T-helper 17 cell (primary cell): ENCODE measurements around the gene BICD1. TPM values are rescaled to one million over a fixed set of nuclear protein-coding genes. Genes with fewer than 3 reads are reported as not detected.
A peak's percentile ranks its signal among the peaks of the same experiment; 100 is the strongest.

Experiments
- ATAC-seq: fragments of 150-1000 bp; cut with Tn5 transposase; 2 replicates; pipeline ENCODE4 v1.10.0; 2021; ENCODE audit warnings: mild to moderate bottlenecking, moderate library complexity
- DNase-seq, 3 donors: peaks; one replicate each; pipeline versions ENCODE4 v3.0.0 to v3.0.0-alpha.2; 2020 to 2021
- H3K9me3 ChIP-seq: one replicate; pipeline ENCODE4 v1.7.0; 2013; ENCODE audit warnings: low read length, mild to moderate bottlenecking; ENCODE audit not compliant: control insufficient read depth, poor library complexity, severe bottlenecking
- H3K27ac Mint-ChIP-seq: one replicate; pipeline ENCODE4 v1.8.0; 2022; ENCODE audit warnings: mild to moderate bottlenecking, moderate library complexity, mixed read lengths
- H3K27me3 Mint-ChIP-seq: one replicate; pipeline ENCODE4 v1.8.0; 2022; ENCODE audit warnings: mixed read lengths
- H3K36me3 Mint-ChIP-seq: one replicate; pipeline ENCODE4 v1.8.0; 2022; ENCODE audit warnings: low read depth, mixed read lengths
- H3K4me1 Mint-ChIP-seq: one replicate; pipeline ENCODE4 v1.8.0; 2022; ENCODE audit warnings: mild to moderate bottlenecking, mixed read lengths
- H3K4me3 Mint-ChIP-seq: one replicate; pipeline ENCODE4 v1.8.0; 2022; ENCODE audit warnings: mild to moderate bottlenecking, moderate library complexity, mixed read lengths
- total RNA-seq, 4 donors: library from RNA in 2 of 4; stranded (reverse) in 2 of 4; gene quantifications; one replicate each; pipeline ENCODE4 v1.2.3 and lab custom pipeline; 2022 to 2026

The BICD1 gene
- total RNA-seq, 2 donors from 2014 or later = 10.5 to 15.8 TPM

DNA sequence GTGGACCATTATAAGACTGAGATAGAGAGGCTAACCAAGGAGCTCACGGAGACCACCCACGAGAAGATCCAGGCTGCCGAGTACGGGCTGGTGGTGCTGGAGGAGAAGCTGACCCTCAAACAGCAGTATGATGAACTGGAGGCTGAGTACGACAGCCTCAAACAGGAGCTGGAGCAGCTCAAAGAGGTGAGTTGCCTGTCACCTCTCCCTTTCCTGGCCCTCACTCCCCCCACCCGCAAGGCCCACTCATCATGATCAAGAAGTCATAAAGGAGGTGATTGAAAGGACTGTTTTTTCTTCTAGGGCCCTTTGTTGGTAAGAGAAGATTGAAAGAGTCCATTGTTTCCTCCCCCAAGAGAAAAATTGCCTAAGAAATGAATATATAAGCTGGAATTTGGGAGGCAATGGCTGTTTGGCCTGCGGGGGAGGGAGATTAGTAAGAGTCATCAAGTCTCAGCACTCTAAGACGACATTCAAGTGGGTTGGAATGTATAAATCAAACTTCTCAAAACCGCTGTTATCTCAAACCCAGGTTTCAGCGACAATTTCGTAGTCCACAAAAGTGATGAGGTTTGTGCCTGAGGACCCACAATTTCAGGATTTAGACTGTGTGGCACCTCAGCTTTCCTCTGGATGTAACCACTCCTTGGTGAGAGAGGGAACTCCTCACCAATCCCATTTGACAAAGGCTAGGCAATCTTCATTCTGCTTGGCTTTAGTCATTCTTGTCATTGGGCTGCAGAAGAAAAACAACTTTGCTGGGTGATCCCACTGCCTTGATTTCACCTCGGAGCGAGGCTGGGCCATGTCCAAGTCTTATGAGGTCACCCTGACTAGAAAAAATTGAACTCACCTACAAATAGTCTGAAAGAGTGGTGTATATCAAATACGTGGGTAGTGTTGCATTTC lies 966 bp downstream of the BICD1 start:
- H3K27me3 Mint-ChIP-seq = no peaks in the 10 kb centered on the region
- ATAC-seq (peak; percentile 1), DNase-seq (no peak)
- no peaks in the 10 kb centered on the region for H3K9me3 ChIP-seq
- peak overlapping the region; percentile 92 for H3K27ac Mint-ChIP-seq
- H3K36me3 Mint-ChIP-seq = peaks cover 2% of the 10 kb centered on the region
- H3K4me3 Mint-ChIP-seq = peak overlapping the region; percentile 98
- peaks cover 29% of the 10 kb centered on the region for H3K4me1 Mint-ChIP-seq

DNA sequence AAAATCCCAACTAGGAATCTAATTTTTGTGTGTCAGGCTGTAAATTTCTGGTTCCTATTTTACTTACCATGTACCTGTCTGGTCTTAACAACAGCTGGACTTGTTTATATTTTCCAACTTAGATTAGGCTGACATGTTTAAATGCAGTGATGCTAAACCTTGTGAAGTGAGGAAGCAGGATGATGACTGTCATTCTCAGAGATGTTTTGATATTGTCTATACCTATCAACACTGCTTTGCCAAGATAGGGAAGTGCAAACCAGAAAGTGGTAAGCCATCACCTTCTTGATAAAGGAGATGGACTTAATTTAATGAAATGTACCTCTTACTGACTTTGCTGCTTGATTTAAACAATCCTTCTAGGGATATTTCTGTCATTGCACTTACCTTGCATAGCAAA lies 2.1 kb downstream of the BICD1 start:
- H3K4me1 Mint-ChIP-seq = peaks cover 30% of the 10 kb centered on the region
- DNase-seq = no peak
- no peak for ATAC-seq
- no peaks in the 10 kb centered on the region for H3K27me3 Mint-ChIP-seq
- no peaks in the 10 kb centered on the region for H3K9me3 ChIP-seq
- H3K4me3 Mint-ChIP-seq = peak overlapping the region; percentile 36
- H3K27ac Mint-ChIP-seq = peak overlapping the region; percentile 49
- peaks cover 2% of the 10 kb centered on the region for H3K36me3 Mint-ChIP-seq

DNA sequence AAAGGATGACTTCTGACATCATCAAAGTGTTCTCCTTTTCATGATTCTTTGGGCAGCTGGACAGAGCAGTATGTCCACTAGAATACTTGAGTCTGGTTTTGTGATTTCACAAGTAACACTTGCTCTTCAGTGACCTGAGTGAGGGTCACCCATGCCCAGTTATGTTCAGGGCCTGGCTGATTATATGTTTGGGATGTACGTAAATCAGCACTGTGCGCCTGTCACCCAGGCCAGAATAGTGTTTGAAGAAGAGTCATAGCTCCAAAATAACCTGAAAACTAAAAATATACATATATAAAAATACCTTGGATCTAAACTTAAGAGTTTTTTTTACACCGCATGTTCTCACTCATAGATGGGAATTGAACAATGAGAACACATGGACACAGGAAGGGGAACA lies 3.8 kb downstream of the BICD1 start:
- no peaks in the 10 kb centered on the region for H3K27me3 Mint-ChIP-seq

DNA sequence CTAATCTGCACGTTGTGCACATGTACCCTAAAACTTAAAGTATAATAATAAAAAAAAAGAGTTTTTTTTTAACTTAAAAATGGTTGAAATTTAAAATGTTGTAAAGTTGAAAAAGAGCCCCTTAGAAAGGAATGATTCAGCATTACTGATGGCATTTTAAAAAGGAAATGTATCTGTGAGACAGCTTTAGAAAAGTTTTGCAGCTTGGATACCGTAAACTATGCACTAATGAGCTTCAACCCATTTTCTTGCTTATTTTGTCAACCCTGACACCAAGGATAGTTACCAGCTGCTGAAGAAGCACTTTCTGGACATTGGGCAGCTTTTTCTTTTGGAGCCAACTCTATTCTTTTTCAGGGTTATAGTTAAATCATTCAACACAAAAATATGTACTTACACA lies 4.3 kb downstream of the BICD1 start:
- H3K27ac Mint-ChIP-seq = no peak overlapping the region

More for the DNA sequence above, 3.8 kb downstream of the BICD1 start:
- no peak for ATAC-seq
- Mint-ChIP-seq H3K4me1 (peaks cover 29% of the 10 kb centered on the region), H3K27ac (no peak overlapping the region), H3K4me3 (no peak overlapping the region), H3K36me3 (peaks cover 2% of the 10 kb centered on the region)
- no peaks in the 10 kb centered on the region for H3K9me3 ChIP-seq
- no peak for DNase-seq

DNA sequence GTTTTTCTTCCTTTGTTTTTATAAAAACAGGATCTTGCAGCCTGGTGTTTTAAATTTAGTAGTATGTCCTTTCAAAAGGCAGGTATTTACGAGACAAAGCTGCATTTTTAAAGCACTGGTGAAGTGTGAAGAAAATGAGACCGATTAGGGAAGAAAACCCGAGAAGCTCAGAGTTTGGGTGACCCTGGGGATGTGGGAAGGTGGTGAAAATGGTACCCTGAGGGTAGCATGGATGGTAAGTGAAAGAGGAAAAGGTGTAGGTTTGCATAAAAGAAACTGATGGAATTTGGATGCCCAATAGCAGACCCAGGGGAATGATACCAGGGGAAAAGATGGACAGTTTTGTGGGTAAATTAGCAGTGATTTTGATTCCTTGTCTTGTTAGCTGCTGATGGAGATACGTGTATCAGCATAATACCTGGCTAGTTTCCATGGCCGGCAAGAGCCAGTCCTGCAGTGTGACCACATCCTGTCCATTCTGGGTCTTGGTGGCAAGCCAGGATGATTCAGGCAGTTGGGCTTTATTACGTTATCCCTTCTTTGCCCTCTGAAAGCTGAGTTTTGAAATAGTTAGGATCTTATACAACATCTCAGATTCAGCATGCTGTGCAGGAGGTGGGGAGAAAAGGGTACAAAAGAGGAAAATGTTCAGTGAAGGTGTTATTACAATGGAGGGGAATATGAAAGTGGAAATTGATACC lies 8.9 kb downstream of the BICD1 start:
- no peaks in the 10 kb centered on the region for H3K36me3 Mint-ChIP-seq
- peaks cover 18% of the 10 kb centered on the region for H3K4me1 Mint-ChIP-seq
- no peak overlapping the region for H3K27ac Mint-ChIP-seq
- DNase-seq = no peak
- ATAC-seq = no peak
- H3K9me3 ChIP-seq = no peaks in the 10 kb centered on the region
- H3K27me3 Mint-ChIP-seq = no peaks in the 10 kb centered on the region
- H3K4me3 Mint-ChIP-seq = no peak overlapping the region

More for the DNA sequence above, 4.3 kb downstream of the BICD1 start:
- Mint-ChIP-seq H3K36me3 (peaks cover 2% of the 10 kb centered on the region), H3K27me3 (no peaks in the 10 kb centered on the region), H3K4me1 (peaks cover 27% of the 10 kb centered on the region), H3K4me3 (no peak overlapping the region)
- H3K9me3 ChIP-seq = no peaks in the 10 kb centered on the region
- ATAC-seq (no peak), DNase-seq (no peak)

DNA sequence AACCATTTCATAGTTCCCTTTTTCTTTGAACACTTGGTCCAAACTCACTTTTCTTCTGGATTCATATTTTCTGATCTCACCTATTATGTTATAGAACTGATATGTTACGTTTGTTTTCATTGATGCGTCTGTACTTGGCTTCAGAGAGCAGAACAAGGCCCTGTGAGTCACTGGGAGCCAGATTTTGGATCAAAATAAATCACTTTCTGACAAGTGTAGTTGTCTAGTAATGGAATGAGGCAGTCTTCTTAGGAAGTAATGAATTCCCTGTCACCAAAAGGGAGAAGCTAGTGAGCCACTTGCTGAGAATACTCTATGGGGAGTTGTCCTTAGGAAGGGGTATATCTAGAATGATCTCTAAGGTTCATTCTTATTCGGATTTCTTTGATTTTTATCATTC lies 10.2 kb downstream of the BICD1 start:
- Mint-ChIP-seq H3K27me3 (no peaks in the 10 kb centered on the region), H3K27ac (no peak overlapping the region), H3K36me3 (no peaks in the 10 kb centered on the region), H3K4me3 (no peak overlapping the region), H3K4me1 (peaks cover 19% of the 10 kb centered on the region)
- no peak for ATAC-seq
- H3K9me3 ChIP-seq = no peaks in the 10 kb centered on the region
- DNase-seq = no peak

DNA sequence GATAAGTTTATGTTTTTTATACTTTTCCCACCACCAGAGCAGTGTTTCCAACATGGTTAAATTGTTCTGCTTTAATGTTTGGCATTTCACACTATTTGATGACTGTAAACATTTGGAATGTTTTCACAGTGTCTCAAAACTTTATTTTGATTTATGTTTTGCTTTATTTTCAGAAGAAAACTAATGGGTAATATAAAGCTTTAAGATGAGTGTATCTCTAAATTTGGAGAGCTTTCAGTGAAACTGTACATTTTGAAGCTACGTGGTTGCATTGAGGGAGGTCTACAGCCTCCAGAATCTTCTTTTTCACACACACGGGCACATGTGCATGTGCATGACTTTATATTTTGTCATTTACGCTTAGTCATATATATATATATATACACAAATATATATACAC lies 10.7 kb downstream of the BICD1 start:
- Mint-ChIP-seq H3K36me3 (no peaks in the 10 kb centered on the region), H3K27me3 (no peaks in the 10 kb centered on the region), H3K27ac (no peak overlapping the region), H3K4me1 (peaks cover 19% of the 10 kb centered on the region), H3K4me3 (no peak overlapping the region)
- H3K9me3 ChIP-seq = no peaks in the 10 kb centered on the region
- ATAC-seq (no peak), DNase-seq (no peak)

DNA sequence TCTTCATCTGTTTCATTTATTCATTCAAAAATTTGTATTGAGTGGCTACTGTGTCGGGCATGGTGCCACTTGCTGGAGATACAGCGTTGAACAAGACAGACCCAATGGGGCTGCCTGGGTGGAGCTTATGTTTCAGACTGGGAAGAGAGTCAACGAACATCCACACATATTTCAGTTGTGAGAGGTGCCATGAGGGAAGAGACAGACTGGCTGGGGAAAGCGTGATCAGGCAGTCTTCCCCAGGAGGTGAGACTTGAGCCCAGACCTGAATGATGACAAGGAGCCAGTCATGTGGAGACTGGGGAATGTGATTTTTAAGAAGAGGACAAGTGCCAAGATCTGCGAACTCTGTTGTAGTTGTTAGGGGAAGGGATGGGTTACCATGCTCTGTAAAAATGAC lies 12.2 kb downstream of the BICD1 start:
- DNase-seq = no peak
- H3K9me3 ChIP-seq = no peaks in the 10 kb centered on the region
- Mint-ChIP-seq H3K36me3 (no peaks in the 10 kb centered on the region), H3K4me1 (peaks cover 16% of the 10 kb centered on the region), H3K27ac (no peak overlapping the region), H3K27me3 (no peaks in the 10 kb centered on the region), H3K4me3 (no peak overlapping the region)
- ATAC-seq = no peak

DNA sequence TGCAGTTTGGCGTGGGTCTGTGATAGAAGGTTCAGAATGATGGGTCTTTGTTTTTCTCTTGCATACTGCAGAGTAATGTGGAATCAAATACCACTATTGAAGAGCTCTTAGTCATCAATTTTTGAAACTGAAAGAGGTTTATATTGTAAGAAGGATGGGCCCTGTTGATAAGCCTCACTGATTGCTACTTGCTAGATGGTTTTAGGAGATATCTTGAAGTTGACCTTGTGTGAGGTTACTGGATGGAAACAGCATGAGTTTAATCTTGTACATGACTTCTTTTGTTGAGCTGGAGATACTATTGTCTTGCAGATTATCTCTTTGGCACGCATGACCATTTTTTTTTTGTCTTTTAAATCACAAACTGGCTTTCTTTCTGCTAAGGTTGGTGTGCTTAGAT lies 13.8 kb downstream of the BICD1 start:
- DNase-seq (no peak), ATAC-seq (no peak)
- H3K27ac Mint-ChIP-seq = no peak overlapping the region
- no peaks in the 10 kb centered on the region for H3K27me3 Mint-ChIP-seq
- H3K4me1 Mint-ChIP-seq = peaks cover 21% of the 10 kb centered on the region
- H3K36me3 Mint-ChIP-seq = no peaks in the 10 kb centered on the region
- H3K4me3 Mint-ChIP-seq = no peak overlapping the region
- H3K9me3 ChIP-seq = no peaks in the 10 kb centered on the region

DNA sequence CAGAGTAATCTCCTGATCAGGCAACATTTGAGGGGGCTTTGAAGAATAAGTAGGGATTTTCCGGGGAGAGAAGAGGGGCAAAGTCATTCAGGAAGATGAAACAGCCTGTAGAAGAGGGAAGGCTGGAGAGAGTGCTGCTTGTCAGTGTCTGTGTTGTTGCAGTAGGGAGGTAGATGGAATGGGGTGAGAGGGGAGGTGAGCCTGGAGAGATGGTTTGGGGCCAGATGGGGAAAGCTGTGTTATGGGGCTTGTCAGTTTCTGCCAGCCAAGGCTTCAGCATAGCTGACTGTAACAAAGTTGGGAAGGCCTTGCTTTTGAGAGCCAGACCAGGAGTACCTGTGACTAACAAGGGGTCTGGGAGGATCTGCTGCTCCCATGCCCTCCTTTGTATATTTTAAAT lies 18.0 kb downstream of the BICD1 start:
- DNase-seq = no peak
- Mint-ChIP-seq H3K4me1 (peaks cover 15% of the 10 kb centered on the region), H3K36me3 (peaks cover 2% of the 10 kb centered on the region), H3K27me3 (no peaks in the 10 kb centered on the region), H3K4me3 (no peak overlapping the region), H3K27ac (no peak overlapping the region)
- no peaks in the 10 kb centered on the region for H3K9me3 ChIP-seq
- no peak for ATAC-seq

DNA sequence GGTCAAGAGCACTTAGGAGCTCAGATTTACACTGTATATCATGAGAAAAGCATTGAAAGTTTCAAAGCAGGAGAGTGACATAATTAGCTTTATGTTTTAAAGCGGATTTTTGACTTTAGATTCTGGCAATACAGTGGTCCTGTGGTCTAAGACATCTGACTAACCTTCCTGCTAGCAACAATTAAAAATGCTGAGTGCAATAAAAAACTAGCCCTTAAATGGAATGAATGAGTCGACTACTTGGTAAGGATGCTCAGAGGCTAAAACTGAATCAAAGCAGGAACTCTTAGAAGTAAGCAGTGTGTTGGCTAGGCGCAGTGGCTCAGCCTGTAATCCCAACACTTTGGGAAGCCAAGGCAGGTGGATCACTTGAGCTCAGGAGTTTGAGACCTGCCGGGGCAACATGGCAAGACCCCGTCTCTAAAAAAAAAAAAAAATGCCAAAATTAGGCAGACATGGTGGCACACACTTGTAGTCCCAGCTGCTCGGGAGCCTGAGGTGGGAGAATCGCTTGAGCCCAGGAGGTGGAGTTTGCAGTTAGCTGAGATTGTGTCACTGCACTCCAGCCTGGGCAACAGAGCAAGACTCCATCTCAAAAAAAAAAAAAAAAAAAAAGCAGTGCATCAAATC lies 18.9 kb downstream of the BICD1 start:
- Mint-ChIP-seq H3K4me3 (no peak overlapping the region), H3K36me3 (peaks cover 3% of the 10 kb centered on the region), H3K27me3 (no peaks in the 10 kb centered on the region), H3K27ac (no peak overlapping the region), H3K4me1 (peaks cover 10% of the 10 kb centered on the region)
- DNase-seq (no peak), ATAC-seq (no peak)
- no peaks in the 10 kb centered on the region for H3K9me3 ChIP-seq

DNA sequence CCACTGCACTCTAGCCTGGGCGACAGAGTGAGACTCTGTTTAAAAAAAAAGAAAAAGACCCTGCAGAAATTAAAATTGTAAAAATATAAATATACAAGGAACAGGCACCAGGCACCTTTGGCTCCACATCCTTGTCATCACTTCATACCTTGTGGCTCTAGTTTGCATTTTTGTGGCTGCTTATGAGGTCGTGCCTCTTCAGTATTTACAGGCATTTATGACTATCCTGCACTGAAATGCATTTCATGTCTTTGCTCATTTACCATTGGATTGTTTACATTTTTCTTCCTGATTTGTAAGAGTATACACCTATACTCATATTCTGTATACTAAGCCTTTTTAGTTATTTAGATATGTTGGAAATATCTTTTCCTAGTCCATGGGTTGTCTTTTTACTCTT lies 20.1 kb downstream of the BICD1 start:
- Mint-ChIP-seq H3K4me3 (no peak overlapping the region), H3K27ac (no peak overlapping the region), H3K27me3 (no peaks in the 10 kb centered on the region), H3K4me1 (peaks cover 10% of the 10 kb centered on the region), H3K36me3 (peaks cover 3% of the 10 kb centered on the region)
- DNase-seq = no peak
- H3K9me3 ChIP-seq = no peaks in the 10 kb centered on the region
- ATAC-seq = no peak

DNA sequence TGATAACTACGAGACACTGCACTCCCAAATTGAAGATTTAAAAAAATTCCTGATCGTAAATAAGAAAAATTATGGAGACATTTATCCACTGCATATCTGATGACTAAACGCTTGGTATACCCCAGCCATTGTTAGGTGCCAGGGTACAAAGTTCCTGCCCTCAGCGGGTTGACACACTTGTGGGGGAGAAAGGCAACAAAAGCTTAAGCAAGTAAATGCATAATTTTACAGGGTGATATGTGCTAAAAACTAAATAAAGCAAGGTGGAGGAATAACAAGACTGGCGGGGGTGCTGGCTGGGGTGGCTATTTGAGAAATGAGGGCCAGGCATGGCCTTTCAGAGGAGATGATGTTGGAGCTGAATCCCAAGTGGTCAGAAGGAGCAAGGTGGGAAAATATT lies 25.0 kb downstream of the BICD1 start:
- Mint-ChIP-seq H3K27ac (peak overlapping the region; percentile 72), H3K36me3 (peaks cover 5% of the 10 kb centered on the region)
- no peak for ATAC-seq

More for the DNA sequence above, 25.0 kb downstream of the BICD1 start:
- H3K9me3 ChIP-seq = no peaks in the 10 kb centered on the region
- no peak overlapping the region for H3K4me3 Mint-ChIP-seq
- no peak for DNase-seq
- no peaks in the 10 kb centered on the region for H3K27me3 Mint-ChIP-seq
- H3K4me1 Mint-ChIP-seq = peaks cover 13% of the 10 kb centered on the region
